C4-2B (cell line): ENCODE data around the gene CIT.

Experiments
- H3K27ac ChIP-seq: fragments of 450-650 bp; 2 replicates; pipeline ENCODE4 v1.5.1; 2017
- ZFX ChIP-seq: fragments of 450-650 bp; IDR thresholded peaks from 2 replicates; pipeline ENCODE4 v1.6.1; 2017
- TF ChIP-seq, protein P1 (sequence below): fragments of 450-650 bp; conservative IDR thresholded peaks from 2 replicates; pipeline ENCODE4 v1.5.1; 2017; ENCODE audit warnings: mild to moderate bottlenecking

Gene CIT

DNA sequence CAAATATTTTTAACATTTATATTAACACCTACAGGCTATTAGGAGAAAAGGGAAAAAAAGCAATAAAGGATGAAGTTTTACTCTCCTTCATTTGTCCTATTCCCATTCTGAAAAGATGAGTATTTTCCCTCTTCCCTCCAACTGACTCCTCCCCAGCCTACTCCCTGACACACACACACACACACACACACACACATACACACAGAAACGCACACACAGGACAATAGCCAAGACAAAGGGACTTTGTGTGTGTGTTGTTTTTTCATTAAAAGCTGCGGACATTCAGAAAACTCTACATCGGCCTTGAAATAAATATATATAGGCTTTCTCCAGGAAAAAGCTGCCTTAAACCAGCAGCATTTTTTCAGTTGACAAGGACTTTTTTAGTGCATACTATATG lies 134.4 kb downstream of the CIT start:
- TF ChIP-seq ZFX: no peak
- TF ChIP-seq, protein P1, sequence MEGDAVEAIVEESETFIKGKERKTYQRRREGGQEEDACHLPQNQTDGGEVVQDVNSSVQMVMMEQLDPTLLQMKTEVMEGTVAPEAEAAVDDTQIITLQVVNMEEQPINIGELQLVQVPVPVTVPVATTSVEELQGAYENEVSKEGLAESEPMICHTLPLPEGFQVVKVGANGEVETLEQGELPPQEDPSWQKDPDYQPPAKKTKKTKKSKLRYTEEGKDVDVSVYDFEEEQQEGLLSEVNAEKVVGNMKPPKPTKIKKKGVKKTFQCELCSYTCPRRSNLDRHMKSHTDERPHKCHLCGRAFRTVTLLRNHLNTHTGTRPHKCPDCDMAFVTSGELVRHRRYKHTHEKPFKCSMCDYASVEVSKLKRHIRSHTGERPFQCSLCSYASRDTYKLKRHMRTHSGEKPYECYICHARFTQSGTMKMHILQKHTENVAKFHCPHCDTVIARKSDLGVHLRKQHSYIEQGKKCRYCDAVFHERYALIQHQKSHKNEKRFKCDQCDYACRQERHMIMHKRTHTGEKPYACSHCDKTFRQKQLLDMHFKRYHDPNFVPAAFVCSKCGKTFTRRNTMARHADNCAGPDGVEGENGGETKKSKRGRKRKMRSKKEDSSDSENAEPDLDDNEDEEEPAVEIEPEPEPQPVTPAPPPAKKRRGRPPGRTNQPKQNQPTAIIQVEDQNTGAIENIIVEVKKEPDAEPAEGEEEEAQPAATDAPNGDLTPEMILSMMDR: no peak
- H3K27ac ChIP-seq: no peak overlapping the region

DNA sequence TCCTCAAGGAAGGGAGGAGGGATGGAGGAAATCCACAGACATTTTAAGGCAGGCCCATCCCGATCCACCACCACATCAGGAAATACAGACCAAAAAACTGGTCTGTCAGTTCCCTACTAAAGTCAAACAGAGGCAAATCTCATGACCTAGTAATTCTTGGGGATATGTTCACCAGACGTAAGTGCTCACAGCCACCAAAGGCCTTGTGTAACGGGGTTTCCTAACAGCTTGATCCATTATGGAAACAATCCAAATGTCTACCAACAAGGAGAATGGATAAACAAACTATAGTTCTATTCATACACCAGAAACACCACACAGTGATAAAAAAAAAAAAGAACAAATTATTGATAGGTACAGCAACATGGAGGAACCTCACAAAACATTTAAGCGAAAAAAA lies 136.3 kb downstream of the CIT start:
- TF ChIP-seq, protein P1: no peak
- no peak for TF ChIP-seq ZFX
- H3K27ac ChIP-seq: no peak overlapping the region

DNA sequence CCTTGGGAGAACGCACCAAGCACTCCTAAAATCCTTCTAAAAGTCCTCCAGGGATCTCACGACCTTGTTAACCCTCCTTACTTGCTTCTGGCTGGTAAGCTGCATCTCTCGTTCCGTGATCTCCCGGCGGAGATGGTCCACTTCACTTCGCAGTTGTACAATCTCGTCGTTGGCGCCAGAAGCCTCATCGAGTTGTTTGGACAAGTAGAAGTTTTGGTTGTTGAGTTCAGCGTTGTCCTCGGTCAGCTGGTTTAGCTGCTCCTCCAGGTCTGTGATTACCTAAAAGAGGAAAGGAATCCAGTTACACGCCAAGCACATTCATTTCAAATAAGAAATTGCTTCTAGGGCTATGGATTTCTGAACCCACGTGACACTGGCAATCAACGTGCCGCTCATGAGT lies 142.0 kb downstream of the CIT start:
- no peak for TF ChIP-seq ZFX
- TF ChIP-seq, protein P1: no peak
- H3K27ac ChIP-seq: no peak overlapping the region

DNA sequence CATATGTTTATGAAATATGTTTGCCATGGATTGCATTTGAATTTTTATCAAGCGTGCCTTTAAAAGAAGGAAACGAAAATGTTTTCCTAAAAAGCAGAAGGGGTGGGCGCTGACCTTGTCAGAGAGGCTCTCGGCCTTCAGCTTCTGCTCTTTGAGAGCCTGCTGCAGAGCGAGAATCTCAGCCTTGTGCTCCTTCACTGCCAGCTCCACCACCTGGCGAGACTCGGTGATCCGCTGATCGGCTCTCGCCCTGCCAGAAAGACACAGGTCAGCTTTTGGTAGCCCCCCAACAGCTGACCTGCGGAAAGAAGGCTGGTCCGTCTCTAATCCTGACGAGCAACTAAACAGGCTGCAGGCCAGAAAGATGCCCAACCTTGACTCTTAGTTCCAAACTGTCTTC lies 146.7 kb downstream of the CIT start:
- H3K27ac ChIP-seq: no peak overlapping the region
- TF ChIP-seq, protein P1: no peak
- TF ChIP-seq ZFX: no peak

DNA sequence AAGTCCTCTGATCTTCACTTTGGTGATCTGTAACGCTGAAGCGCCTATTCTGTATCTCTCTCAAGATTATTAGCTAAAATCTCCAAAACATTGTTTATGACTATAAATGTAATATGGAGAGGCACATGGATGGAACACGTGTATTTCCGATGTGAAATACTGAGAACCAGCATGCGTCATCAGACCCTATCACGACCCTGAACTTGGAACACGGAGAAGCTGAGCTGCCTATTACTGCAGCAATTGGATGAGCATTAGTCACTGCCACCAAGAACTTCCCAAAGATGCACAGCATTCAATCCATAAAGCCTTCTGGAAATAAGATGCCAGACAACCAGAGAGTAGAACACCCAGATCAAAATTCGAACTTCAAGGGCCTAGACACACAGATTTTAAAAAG lies 147.2 kb downstream of the CIT start:
- H3K27ac ChIP-seq: no peak overlapping the region
- TF ChIP-seq ZFX: no peak
- TF ChIP-seq, protein P1: no peak

DNA sequence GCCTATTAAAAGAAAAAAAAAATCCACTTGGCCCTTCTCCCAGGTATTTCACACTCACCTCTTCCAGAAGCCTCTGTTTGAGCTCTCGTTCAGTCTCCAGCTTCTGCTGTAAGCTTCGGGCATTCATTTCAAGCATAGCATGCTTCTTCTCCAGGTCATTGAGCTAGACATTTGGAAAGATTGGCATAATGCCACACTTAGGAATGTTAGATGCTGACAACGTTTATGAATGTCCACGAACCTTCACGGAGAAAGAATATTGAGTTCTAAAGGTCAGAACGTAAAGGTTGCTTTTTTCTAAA lies 148.7 kb downstream of the CIT start:
- TF ChIP-seq, protein P1: no peak
- TF ChIP-seq ZFX: no peak

DNA sequence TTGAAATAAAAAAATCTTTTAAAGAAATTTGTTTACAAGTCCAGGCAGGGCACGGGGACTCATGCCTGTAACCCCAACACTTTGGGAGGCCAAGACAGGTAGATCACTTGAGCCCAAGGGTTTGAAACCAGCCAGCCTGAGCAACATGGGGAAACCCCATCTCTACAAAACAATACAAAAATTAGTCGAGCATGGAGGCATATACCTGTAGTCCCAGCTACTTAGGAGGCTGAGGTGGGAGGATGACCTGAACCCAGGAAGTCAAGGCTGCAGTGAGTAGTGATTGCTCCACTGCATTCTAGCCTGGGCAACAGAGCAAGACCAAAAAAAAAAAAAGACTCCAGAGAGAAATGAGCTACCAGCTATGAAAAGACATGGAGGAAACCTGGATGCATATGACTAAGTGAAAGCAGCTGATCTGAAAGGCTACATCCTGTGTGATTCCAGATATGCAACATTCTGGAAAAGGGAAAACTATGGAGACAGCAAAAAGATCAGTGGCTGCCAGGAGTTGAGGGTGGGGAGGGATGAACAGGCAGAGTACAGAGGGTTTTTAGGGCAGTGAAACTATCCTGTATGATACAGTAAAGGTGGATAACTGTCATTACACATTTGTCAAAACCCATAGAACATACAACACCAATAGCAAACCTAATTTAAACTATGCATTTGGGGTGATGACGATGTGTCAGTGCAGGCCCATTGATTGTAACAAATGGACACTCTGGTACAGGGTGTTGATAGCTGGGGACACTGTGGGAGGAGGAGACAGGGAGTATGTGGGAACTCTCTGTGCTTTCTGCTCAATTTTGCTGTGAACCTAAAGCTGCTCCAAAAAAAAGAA lies 149.3 kb downstream of the CIT start:
- no peak for TF ChIP-seq ZFX
- TF ChIP-seq, protein P1: no peak
- no peak overlapping the region for H3K27ac ChIP-seq

More for the DNA sequence above, 148.7 kb downstream of the CIT start:
- H3K27ac ChIP-seq: no peak overlapping the region
